Stimulated activated CD4-positive, alpha-beta T cell treated with anti-CD3 and anti-CD28 coated beads, Interleukin-1b, Interleukin-23, amount 100 ng/mL, for 48 hours (primary cell): ENCODE measurements around the gene KIF12.
"Not testable (repeated sequence)": the region's sequence is repeated elsewhere in the genome, so short reads cannot be mapped to it uniquely, and the experiment has no call there.

Experiments used
- DNase-seq: peaks from one replicate; pipeline ENCODE4 v3.0.0-alpha.2; 2020

KIF12 gene

DNA sequence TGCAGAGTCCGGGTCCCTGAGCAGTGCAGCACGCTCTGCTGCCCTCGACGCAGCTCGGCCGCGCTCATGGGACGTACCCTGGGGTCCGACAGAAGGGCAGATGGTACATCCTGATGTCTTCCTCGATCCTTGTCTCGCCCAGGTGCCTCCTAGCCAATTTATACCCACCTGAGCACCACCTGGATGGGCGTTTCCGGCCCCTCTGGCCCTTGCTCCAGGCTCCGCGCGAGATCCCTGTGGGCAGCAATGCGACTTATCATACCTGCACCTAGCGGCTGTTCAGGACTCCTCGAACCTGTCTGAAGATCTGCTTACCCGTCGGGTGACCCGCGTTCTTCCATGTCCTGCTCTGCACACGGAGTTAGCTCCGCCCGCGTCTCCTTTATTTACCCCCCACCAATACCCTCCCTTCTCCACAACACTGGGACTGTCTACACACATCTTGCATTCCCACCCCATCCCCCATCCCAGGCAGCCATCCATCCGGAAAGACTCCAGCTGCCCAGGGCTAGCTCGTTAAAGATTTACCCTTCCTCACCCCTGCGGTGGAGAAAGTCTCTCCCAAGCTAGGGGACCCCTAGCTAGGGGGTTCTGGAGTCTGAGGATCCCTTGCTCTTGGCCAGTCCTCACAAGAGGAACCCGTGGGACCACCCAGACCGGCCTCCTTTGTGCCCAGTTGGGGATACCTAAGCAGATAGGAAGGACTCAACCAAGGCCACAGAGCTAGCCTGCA, at the start of gene KIF12:
KIF12 (minus strand) TSS at position 357 of the 733 bp plus-strand sequence; CDS start at position 341, 16 bp downstream.
- DNase-seq: no peak

DNA sequence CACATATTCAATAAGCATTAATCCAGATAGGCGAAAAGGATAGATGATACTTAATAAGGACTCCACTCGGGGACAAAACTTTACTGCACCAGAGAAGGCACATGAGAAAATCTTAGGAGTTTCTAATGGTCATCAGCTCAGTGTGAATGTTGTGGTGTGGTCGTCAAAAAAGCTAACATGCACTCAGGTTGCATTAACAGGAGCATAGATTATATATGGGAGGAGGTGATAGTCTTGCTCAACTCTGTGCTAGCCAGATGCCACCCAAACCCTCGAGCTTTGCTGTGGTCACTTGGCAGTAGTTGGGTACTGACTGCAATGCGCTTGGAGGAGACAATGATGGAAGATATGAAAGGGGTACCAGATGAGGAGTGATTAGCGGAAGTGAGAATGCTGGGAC, 47.6 kb upstream of the KIF12 start:
- DNase-seq: no peak

DNA sequence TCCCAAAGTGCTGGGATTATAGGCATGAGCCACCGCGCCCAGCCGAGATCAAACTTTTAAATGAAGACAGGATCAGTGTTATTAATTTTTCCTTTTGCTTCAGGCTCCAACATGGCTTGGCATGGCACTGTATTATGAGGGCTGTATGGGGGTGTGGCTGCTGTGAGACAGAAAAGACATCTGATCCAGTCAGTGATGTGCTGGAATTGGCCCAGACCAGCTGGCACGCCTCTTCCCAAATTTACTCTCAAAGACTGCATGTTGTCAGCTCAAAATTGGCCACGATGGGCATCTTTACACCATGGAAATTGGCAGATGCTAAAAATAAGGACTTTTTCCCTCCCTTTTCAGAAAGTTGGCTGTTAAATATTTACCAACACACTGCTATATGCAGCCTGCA, 44.1 kb upstream of the KIF12 start:
- no peak for DNase-seq

DNA sequence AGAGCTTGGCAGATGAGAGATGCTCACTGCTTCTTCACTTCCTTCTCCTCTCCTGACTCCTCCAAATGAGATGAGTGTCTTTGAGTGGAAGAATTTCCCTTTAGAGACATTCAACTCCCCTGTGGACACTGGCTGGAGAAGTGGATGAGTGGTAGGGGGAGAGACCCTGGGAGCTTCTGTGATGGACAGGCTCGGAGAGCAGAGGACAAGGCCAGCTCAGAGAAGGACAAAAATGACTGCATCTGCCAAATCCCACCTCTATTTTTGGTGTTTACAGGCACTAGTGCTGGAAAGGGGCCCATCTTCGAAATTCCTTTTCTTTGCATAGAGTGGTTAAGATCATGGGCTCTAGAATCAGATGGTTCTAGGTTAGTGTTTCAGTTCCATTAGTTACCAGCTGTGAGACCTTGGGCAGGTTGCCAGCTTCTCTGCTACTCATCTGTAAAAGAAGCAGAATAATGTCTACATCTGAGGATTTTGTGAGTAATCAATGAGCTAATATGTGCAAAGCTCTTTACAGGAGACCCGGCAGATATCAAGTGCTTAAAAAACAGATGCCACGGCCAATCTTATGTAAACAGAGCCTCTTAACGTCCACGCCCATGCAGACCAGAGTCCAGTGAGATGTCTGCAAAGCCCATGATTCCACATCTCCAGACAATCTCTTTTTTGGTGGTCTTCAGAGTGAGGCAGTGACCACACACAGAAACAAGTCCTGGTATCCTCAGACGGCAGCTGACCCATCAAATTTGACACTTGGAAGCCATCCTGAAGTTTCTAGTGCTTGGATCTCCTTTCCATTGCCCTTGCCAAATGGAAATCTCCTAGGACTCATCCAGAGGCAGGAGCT, 42.7 kb upstream of the KIF12 start:
- no peak for DNase-seq

DNA sequence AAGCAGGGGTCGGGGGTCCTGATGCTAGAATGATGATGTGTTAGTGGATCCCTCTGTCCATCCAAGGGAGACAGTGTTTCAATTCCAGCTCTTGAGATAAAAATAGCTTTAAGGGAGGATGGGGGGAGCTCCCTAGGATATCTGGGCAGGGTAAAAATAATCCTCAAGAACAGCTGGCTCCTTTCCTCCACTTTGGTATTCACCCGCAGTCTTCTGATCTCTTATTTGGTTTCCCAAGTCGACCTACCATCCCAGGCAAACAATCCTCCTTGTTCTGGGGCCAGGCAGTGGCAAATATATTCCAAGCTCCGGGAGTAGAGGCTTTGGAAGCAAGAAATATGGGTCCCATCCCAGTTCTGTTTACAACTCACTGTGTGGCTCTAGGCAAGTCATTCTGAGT, 41.8 kb upstream of the KIF12 start:
- DNase-seq: no peak

DNA sequence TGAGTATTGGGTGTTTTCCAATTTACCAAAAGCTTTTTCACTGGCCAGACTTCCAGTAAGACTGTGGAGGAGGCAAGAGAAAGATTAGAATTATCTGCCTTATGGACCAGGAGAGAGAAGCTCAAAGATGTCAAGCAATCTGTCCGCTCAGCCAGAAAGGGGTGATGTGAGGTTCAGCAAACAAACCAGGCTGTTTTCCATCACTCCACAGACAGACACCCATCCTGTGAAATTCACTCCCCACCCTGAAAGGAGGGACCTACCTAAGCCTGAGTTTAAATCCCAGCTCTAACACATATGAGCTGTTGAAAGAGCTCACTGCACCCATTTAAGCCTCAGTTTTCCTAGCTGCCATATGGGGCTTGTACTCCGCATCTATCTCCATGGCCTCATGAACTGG, 41.3 kb upstream of the KIF12 start:
- no peak for DNase-seq

DNA sequence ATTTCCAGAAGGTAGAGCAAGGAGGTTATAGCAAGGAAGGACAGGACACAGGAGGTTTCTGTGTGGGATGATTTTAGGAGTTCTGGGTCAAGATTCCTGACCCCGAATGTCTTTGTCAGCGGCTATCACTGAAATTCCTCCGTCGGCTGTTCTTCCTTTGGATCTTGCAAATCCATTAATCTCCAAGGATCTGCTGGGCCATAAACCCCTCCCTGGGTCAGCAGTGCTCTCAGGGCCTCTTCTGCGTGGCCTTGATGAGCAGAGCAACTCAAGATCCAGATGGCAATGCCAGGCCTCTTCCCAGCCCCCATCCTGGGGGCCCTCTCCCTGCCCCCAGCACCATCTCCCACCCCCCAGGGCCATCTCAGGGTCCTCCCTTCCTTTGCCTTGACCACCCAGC, 40.0 kb upstream of the KIF12 start:
- no peak for DNase-seq

DNA sequence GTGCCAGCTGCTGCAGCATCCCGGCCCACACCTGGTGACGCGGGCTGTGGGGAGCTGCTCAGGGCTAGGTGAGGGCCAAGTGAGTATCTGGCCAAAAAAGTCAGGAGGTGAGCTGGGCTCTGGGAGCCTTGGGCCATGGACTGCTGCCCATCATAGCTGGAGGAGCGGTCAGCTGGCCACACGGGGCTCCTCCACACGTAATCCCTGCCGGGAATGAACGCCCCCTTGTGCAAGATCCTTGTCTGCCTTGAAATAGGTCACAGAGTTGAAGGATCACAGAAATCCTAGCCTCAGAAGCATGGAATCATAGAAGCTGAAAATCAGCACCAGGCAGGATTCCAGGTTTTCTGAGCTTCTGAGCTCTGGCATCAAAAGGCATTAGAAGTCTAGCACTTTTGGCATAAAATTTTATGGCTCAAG, 39.5 kb upstream of the KIF12 start:
- no peak for DNase-seq

DNA sequence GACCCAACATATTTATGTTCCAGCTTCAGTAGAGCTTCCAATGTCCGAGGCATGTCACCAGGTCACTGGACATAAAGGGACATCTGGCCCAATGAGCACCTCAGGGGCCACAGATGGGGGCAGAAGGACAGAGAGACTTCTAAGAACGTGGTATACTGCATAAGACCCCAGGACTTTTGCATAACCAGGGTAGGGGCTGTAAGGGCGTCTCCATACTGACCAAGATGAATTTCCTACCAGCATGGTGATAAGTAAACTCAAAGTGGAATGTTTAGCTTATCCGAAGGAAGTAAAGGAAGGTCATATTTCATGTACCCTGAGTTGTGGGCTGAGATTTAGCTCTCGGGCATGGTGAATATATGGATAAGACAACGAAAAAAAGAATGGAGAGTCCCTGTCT, 38.7 kb upstream of the KIF12 start:
- no peak for DNase-seq

DNA sequence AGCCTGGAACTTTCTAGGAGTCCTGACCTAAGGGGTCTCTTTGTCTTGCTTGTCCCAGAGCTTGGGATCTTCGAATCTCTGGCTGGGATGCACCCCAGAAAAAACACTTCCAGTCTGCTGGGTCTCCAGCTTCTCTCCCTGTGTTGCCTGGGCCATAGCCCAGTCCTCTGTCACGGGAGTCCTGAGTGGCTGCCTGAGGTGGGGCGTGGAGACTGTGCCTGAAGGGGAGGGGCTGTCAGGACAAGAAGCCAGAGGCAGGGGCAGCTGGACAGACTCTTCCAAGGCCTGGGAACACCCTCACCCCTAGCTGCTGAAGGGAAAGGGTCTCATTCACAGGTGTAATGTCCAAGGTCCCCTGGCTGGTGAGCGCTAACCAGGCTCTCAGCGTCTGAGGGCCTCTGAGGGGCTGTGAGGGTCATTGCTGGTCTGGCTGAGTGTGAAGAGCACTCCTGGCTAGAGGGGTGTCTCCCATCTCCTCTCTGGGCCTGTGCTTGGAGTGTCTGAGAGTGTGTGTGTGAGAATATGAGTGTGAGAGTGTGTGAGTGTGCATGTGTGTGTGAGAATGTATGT, 35.8 kb upstream of the KIF12 start:
- DNase-seq: no peak

DNA sequence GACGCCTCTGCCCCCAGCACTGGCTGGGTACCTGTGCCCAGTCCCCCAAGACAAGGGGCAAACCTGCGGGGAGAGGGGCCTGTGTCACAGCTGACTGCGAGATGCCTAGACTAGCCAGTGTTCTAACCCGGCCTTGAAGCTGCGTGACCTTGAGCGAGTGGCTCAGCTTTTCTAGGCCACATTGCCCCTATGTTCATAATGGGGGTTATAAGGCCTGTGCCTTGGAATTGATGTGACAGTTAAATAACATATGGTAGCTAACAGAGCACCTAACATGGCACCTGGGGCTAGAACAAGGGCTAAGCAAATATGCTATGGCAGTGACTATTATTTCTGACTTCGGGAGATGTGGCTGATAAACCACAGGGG, 33.4 kb upstream of the KIF12 start:
- no peak for DNase-seq

DNA sequence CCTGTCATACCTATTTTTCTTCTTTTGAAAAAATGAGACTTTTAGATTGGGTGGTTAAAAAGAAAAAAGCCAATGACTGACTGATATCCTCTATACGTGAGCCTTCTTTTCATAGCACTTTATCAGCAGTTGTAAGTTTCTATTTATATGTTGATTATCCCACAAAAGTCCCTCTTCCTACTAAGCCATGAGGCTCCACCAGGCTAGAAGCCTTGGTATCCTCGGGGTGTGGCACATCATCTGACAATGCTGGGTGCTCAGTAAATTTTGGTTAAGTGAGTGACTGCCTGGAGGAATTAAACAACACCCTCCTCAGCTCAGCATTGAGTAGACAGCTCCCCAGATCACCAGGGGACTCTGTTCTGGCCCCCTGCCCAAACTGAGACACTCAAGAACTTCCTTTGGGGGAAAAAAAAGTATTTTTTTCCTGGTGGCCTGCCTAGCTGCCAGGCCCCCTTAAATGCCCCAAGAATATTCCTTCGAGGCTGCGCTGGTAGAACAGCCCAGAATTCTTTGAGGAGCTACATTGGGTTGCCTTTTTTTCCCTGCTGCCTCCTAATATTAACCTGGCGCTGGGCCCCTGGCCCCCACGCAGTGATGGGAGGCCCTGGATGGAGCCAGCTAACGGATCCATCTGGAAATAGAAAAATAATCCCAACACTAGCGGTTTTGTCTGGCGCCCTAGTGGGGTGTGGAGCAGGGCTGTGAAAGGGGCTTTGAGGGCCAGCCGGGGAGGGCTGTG, 32.9 kb upstream of the KIF12 start:
- no peak for DNase-seq

DNA sequence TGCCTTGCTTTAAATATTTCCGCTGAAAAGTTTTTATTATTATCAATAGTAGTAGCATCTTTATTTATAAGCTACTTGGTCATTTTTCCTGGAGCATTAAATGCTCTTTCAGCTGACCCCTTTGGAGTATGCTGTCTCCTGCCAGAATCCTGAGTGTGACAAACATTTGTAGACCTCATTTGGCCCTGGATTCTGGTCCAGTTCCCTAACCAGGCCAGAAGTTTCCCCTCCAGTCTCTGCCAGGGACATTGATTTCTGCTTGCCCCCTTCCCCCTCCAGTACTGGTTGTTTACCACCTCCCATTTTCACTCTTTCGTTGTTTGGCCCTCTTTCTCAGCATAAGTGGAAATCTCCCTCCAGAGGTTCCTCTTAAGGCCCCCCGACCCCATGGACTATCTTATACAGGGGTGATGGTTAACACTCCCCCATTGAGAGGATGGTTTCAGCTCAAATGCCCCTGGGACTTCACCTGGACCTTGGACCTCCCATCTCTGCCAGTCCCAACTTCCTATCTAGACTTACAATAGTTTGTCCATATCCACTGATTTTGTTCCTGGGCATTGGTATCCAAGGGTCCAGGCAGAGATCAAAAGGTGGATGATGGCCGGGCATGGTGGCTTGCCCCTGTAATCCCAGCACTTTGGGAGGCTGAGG, 31.7 kb upstream of the KIF12 start:
- no peak for DNase-seq

DNA sequence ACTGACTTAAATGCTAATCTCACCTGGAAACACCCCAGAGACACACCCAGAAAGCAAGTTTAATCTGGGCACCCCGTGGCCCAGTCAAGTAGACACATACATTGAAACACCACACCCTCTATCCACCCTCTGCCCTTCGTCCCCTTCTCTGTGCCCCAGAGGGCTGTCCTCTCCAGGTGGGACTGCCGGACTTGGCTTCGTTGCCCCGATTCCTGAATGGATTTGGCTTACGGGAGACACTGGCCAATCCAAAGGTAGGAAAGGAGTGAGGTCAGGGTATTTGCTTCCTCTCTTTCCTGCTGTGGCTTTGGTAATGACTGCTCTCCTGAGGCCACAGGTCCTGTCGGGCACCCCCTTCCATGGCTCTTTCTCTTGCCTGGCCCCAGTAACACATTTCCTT, 31.0 kb upstream of the KIF12 start:
- no peak for DNase-seq

DNA sequence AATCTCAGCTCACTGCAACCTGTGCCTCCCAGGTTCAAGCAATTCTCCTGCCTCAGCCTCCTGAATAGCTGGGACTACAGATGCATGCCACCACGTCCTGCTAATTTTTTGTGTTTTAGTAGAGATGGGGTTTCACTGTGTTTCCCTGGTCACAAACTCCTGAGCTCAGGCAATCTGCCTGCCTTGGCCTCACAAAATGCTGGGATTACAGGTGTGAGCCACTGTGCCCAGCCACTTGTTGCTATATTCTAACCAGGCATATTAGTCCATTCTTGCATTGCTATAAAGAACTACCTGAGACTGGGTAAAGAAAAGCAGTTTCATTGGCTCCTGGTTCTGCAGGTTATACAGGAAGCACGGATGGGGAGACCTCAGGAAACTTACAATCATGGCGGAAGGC, 29.7 kb upstream of the KIF12 start:
- not testable (repeated sequence) for DNase-seq

DNA sequence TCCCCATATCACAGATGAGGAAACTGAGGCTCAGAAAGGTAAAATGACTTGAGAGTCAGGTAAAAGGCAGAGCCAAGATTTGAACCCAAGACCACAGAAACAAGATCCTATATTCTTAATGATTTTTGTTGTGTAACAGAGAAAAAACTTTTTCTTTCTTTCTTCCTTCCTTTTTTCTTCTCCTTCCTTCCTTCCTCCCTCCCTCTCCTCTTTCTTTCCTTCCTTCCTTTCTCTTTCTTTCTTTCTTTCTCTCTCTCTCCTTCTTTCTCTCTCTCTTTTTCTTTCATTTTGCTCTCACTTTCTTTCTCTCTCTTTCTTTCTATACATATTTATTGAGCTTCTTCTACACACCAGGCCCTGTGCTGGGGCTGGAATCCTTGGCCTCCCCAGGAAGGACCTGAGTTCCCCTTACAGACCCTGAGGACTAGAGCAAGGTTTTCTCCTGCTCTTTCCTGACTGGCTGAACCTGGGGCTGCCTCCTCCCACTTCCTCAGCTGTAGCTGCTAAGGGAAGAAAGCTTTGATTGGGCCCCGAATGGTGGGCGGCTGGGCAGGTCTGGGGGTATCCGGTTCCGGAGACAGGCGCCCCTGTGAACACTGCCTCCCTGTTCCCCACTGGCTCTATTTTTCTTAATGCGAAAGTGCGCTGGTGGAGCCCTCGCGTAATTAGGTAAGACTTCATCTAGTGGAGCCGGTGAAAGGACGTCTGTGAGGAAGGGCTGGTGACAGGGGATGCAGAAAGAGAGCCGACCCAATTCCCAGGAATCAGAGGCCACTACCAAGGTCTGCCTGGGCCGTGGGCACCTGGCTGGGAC, 27.4 kb upstream of the KIF12 start:
- DNase-seq: no peak

DNA sequence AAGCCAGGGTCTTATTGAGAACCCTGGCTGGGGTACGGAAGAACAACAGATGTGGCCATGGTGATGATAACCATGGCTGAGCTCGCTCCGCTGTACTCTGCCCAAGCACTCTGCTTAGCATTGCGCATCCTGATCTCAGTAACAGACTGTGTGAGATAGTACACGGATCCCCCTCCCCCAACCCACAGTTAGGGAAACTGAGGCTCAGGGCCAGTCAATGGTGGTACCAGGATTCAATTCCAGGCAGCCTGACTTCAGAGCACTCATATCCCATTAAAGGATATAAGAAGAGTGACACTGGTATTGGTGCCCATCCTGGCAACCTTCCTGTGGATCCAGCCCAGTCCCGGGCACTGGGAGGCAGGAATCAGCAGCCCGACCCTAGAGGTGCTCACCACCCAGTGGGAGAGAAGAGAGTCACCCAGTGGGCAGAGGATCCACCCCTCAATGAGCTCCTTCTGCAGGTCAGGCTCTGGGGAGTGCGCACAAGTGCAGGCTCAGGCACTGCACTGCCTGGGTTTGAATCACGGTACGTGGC, 26.5 kb upstream of the KIF12 start:
- no peak for DNase-seq

DNA sequence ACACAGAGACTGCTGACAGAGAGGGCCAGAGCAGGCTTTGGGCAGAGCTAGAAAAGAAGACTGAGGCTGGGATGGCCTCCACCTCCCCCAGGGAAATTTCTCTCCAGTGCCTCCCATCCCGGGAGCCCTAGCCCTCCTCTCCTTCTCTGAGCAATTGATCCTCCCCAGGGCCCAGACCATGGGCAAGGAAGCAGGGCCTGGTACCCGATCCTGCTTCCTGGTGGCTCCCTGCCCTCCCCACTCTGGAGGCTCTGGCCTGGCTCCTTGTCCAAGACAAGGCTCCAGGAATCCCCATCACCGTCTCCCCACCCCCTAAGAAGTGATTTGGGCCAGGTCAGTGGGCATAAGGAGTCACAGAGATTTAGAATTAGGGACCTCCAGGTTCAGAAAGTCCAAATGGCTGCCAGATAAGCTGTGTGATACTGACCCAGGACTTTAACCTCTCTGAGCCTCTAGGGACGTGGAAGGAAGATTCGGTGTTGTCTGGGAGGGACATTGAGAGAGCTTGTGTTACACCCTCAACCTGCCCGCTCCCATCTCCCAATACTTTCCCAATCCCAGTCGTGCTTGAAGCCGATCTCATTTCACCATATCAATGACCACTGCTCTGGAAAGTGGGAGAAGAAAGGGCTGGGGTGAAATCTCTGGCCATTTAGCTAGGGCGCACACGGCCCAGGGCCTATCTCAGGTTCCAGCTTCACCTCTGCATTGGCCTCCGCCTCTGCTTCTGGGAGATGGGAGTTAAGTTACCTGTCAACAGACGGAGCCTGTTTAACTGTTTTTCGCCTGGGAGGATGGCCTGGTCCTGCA, 25.8 kb upstream of the KIF12 start:
- no peak for DNase-seq

DNA sequence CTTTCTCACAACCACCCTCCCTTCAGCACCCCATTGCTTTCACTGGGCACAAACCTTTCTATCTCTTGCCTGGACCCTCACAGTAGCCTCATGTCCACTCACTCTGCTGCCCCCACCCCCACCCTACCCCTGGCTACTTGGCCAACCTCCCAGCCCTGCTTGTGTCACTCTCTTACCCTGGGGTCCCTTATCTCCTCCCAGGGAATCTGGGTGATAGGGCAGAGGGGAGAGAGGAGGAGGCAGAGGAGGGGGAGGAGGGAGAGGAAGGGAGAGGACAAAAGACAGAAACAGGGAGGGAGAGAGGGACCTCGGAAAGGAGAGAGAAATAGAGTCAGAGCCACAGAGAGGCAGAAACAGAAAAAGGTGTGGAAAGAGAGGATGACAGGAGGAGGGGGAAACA, 25.0 kb upstream of the KIF12 start:
- no peak for DNase-seq
